Measurements from ENCODE around the gene STING1.

- TF ChIP-seq CTCF (IDR thresholded peaks at IDR 0.05), result no peak
- no peak for TF ChIP-seq POLR2A (IDR thresholded peaks at IDR 0.05)
- TF ChIP-seq POLR2AphosphoS5 (IDR thresholded peaks at IDR 0.05), result no peak
- no peak for TF ChIP-seq EP300 (IDR thresholded peaks at IDR 0.05)
These were observed 50.9 kb downstream of the STING1 start for GRCh38 chr5:139431706-139432105.
